Lung (tissue), 12 donors: ENCODE results near the gene FES. TPM values are rescaled to one million over a fixed set of nuclear protein-coding genes. Genes with fewer than 3 reads are reported as not detected.

ENCODE experiments used
- ATAC-seq: fragments of 200-7000 bp; cut with Tn5 transposase; one replicate; pipeline ENCODE4 v1.9.1; 2020; ENCODE audit warnings: moderate number of reproducible peaks; ENCODE audit not compliant: insufficient read depth, low FRiP score
- DNase-seq, 3 donors: peaks; one replicate each; pipeline ENCODE4 v3.0.0-alpha.2; 2013 to 2017
- H3K27ac ChIP-seq, 2 donors: one replicate each; pipeline ENCODE4 v1.5.1; 2013; ENCODE audit warnings: mild to moderate bottlenecking in 2 of 2, moderate library complexity in 2 of 2, control low read depth in 1 of 2, inconsistent platforms in 1 of 2, low read depth in 1 of 2, low read length in 1 of 2
- H3K27me3 ChIP-seq, 3 donors: one replicate each; pipeline ENCODE4 v1.5.1; 2013; ENCODE audit warnings: low read length in 2 of 3; ENCODE audit not compliant: control insufficient read depth in 3 of 3, insufficient read depth in 3 of 3
- H3K36me3 ChIP-seq, 4 donors: one replicate each; pipeline ENCODE4 v1.5.1; 2013; ENCODE audit warnings: low read length in 4 of 4, mild to moderate bottlenecking in 1 of 4, moderate library complexity in 1 of 4; ENCODE audit not compliant: control insufficient read depth in 4 of 4, insufficient read depth in 4 of 4
- H3K4me1 ChIP-seq, 5 donors: one replicate each; pipeline ENCODE4 v1.5.1; 2013; ENCODE audit warnings: low read length in 5 of 5, mild to moderate bottlenecking in 2 of 5, moderate library complexity in 1 of 5; ENCODE audit not compliant: control insufficient read depth in 5 of 5, insufficient read depth in 5 of 5
- H3K4me3 ChIP-seq: one replicate; pipeline ENCODE4 v1.5.1; 2013; ENCODE audit warnings: mild to moderate bottlenecking, control low read depth, moderate library complexity
- H3K9ac ChIP-seq, 2 donors: one replicate each; pipeline ENCODE4 v1.5.1; 2013; ENCODE audit warnings: low read length in 2 of 2, control low read depth in 1 of 2; ENCODE audit not compliant: insufficient read depth in 1 of 2
- H3K9me3 ChIP-seq, 4 donors: one replicate each; pipeline ENCODE4 v1.5.1; 2013; ENCODE audit warnings: low read length in 3 of 4, mild to moderate bottlenecking in 1 of 4, moderate library complexity in 1 of 4; ENCODE audit not compliant: control insufficient read depth in 4 of 4, insufficient read depth in 3 of 4
- CTCF ChIP-seq: IDR thresholded peaks from 2 replicates; pipeline ENCODE4 v1.5.1; 2012; ENCODE audit warnings: mild to moderate bottlenecking; ENCODE audit errors: control extremely low read depth, extremely low read depth
- WGBS, 2 donors: extraction: QIAGEN DNeasy Blood & Tissue Kit; methylation state at CpG; one replicate each; pipeline ENCODE4 v1.1.7; 2013; 5-methylcytosine and 5-hydroxymethylcytosine counted together
- polyA plus RNA-seq, 2 donors: library from polyadenylated mRNA; stranded (reverse); fragments of 200-250 nt; gene quantifications; one replicate each; pipeline ENCODE4 v1.2.1, GENCODE V29; 2013
- total RNA-seq, 2 donors: library from RNA; depleted of rRNA in 1 of 2; stranded (reverse); fragments of >200 nt in 1 of 2; gene quantifications; one replicate each; pipeline ENCODE4 v1.2.1, GENCODE V29; 2014 to 2021
- donor health status: control.
- donor health status: control.
- donor health status: Bipolar disorder and iron deficiency.
- donor health status: healthy.
- donor health status: DM: yes; HTN: yes; CAD: no.

Gene FES
- total and polyA plus RNA-seq, 4 donors, result 25.7 to 104 (median 55.5) TPM

- H3K36me3 ChIP-seq, result no peaks in the 10 kb centered on the region
- no peak overlapping the region for H3K4me3 ChIP-seq
- H3K9ac ChIP-seq, result no peak overlapping the region
- no peaks in the 10 kb centered on the region for H3K9me3 ChIP-seq
- H3K27me3 ChIP-seq, result no peaks in the 10 kb centered on the region
- no peak for TF ChIP-seq CTCF
- DNase-seq (no peak), ATAC-seq (no peak)
- WGBS, 2 donors, result 93 to 95% methylated on average over 10 of the region's 10 CpGs
- peaks cover 0 to 19% (median 6%) of the 10 kb centered on the region in 5 donors for H3K4me1 ChIP-seq
- no peak overlapping the region for H3K27ac ChIP-seq
Observed at GRCh38 chr15:90864507-90864906, 19.8 kb upstream of the FES start.

- H3K9me3 ChIP-seq, result no peaks in the 10 kb centered on the region
- H3K36me3 ChIP-seq, result no peaks in the 10 kb centered on the region
- no peak overlapping the region for H3K4me3 ChIP-seq
- WGBS, 2 donors, result 86 to 89% methylated on average over 4 of the region's 4 CpGs
- ATAC-seq (no peak), DNase-seq (no peak)
- no peak overlapping the region for H3K9ac ChIP-seq
- H3K4me1 ChIP-seq, result peaks cover 0 to 22% (median 12%) of the 10 kb centered on the region in 5 donors
- no peak overlapping the region for H3K27ac ChIP-seq
- no peaks in the 10 kb centered on the region for H3K27me3 ChIP-seq
- no peak for TF ChIP-seq CTCF
Observed at GRCh38 chr15:90865702-90866101, 18.6 kb upstream of the FES start.

GRCh38 chr15:90866161-90866715 is 18.1 kb upstream of the FES start:
- 59 to 76% methylated on average over 16 of the region's 16 CpGs for WGBS, 2 donors
- peaks cover 0 to 22% (median 10%) of the 10 kb centered on the region in 5 donors for H3K4me1 ChIP-seq

More at GRCh38 chr15:90866161-90866715, 18.1 kb upstream of the FES start:
- no peak overlapping the region for H3K27ac ChIP-seq
- TF ChIP-seq CTCF, result no peak
- no peak overlapping the region for H3K9ac ChIP-seq
- H3K36me3 ChIP-seq, result no peaks in the 10 kb centered on the region
- H3K27me3 ChIP-seq, result no peaks in the 10 kb centered on the region
- no peak overlapping the region for H3K4me3 ChIP-seq
- no peak for ATAC-seq
- no peaks in the 10 kb centered on the region for H3K9me3 ChIP-seq
- peak in 1 of 3 donors; percentile 44 for DNase-seq
